Body of pancreas (tissue), 4 donors: ENCODE results near the gene ABI3BP. TPM values are rescaled to one million over a fixed set of nuclear protein-coding genes. Genes with fewer than 3 reads are reported as not detected.

Experiments
- ATAC-seq: fragments of 150-250 bp; one replicate; pipeline ENCODE4 v1.9.1; 2016
- DNase-seq, 4 donors: peaks; one replicate each; pipeline ENCODE4 v3.0.0-alpha.2; 2019
- H3K27ac ChIP-seq, 4 donors: fragments of 200-600 bp; sonication (generic); 1 replicate in 3 of 4; 2 replicates in 1 of 4; pipeline versions ENCODE4 v1.5.1 to v1.6.1; 2016 to 2019; ENCODE audit warnings: mild to moderate bottlenecking in 1 of 4, mixed read lengths in 1 of 4, moderate library complexity in 1 of 4
- H3K27me3 ChIP-seq, 2 donors: fragments of 200-600 bp; sonication (generic); one replicate each; pipeline ENCODE4 v1.6.0; 2016; ENCODE audit warnings: mild to moderate bottlenecking in 1 of 2
- H3K36me3 ChIP-seq, 2 donors: fragments of 200-600 bp; sonication (generic); replicated peaks in 1 of 2; 2 replicates each; pipeline ENCODE4 v1.5.1; 2016; ENCODE audit warnings: low read depth in 2 of 2; ENCODE audit not compliant: insufficient read depth in 1 of 2
- H3K4me1 ChIP-seq: fragments of 200-600 bp; sonication (generic); one replicate; pipeline ENCODE4 v1.6.0; 2016
- H3K4me3 ChIP-seq, 2 donors: fragments of 200-600 bp; sonication (generic); 1 replicate in 1 of 2; 2 replicates in 1 of 2; pipeline ENCODE4 v1.5.1; 2016 to 2019
- H3K9me3 ChIP-seq, 3 donors: fragments of 200-600 bp; sonication (generic); 1 replicate in 2 of 3; 2 replicates in 1 of 3; pipeline ENCODE4 v1.5.1; 2016
- POLR2A ChIP-seq, 3 donors: fragments of 450-650 bp; IDR thresholded peaks; one replicate each; pipeline ENCODE4 v1.6.1; 2016; ENCODE audit warnings: antibody characterized with exemption in 3 of 3, mild to moderate bottlenecking in 2 of 3
- WGBS, 2 donors: methylation state at CpG; one replicate each; pipeline ENCODE4 v1.1.5; 2017; 5-methylcytosine and 5-hydroxymethylcytosine counted together
- intact Hi-C: fragments of 100-400 bp; cut with DNase I; formaldehyde crosslinking; loops from one replicate; pipeline ENCODE4 v1.15.1; 2023
- total RNA-seq, 2 donors: library from RNA; depleted of rRNA; stranded (reverse); fragments of >200 nt; gene quantifications; one replicate each; pipeline ENCODE4 v1.1.0, GENCODE V29; 2016
- TF ChIP-seq, protein P1 (sequence below), 7 experiments: fragments of 450-650 bp in 4 of 7; fragments of 200-600 bp in 3 of 7; sonication (generic) in 3 of 7; IDR thresholded peaks; one replicate each; pipeline ENCODE4 v1.5.1; 2016 to 2019; ENCODE audit warnings: antibody characterized with exemption in 7 of 7

Gene ABI3BP
- total RNA-seq, 2 donors from 2014 or later: 9.3 to 19.8 TPM

DNA sequence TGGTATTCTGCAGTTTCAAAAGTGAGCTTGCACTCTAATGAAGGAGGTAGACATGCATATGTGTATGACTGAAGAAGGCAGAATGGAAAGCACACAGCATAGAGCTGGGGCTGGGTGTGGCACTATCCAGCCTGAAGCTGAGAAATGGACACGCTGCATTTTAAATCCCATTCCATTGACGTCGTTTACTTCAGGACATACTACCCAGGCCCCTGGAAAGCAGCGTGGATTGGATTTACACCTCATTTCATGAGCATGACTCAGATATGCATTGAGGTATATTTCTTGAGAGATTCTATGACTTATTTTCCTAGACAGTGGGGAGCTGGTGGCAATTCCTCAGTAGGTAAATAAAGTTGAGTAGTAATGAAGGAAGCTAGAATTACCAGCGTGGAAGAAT is 101.4 kb downstream of the ABI3BP start:
- Histone ChIP-seq H3K27ac (no peak overlapping the region), H3K9me3 (no peaks in the 10 kb centered on the region), H3K27me3 (no peaks in the 10 kb centered on the region), H3K4me1 (no peaks in the 10 kb centered on the region), H3K4me3 (no peak overlapping the region), H3K36me3 (no peaks in the 10 kb centered on the region)
- ATAC-seq (no peak), DNase-seq (no peak)
- TF ChIP-seq POLR2A (IDR thresholded peaks at IDR 0.05): no peak
- TF ChIP-seq, protein P1, sequence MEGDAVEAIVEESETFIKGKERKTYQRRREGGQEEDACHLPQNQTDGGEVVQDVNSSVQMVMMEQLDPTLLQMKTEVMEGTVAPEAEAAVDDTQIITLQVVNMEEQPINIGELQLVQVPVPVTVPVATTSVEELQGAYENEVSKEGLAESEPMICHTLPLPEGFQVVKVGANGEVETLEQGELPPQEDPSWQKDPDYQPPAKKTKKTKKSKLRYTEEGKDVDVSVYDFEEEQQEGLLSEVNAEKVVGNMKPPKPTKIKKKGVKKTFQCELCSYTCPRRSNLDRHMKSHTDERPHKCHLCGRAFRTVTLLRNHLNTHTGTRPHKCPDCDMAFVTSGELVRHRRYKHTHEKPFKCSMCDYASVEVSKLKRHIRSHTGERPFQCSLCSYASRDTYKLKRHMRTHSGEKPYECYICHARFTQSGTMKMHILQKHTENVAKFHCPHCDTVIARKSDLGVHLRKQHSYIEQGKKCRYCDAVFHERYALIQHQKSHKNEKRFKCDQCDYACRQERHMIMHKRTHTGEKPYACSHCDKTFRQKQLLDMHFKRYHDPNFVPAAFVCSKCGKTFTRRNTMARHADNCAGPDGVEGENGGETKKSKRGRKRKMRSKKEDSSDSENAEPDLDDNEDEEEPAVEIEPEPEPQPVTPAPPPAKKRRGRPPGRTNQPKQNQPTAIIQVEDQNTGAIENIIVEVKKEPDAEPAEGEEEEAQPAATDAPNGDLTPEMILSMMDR (IDR thresholded peaks at IDR 0.05): no peak
- intact Hi-C loops: no loop called here
- WGBS, 2 donors: 73 to 80% methylated on average over 5 of the region's 5 CpGs

DNA sequence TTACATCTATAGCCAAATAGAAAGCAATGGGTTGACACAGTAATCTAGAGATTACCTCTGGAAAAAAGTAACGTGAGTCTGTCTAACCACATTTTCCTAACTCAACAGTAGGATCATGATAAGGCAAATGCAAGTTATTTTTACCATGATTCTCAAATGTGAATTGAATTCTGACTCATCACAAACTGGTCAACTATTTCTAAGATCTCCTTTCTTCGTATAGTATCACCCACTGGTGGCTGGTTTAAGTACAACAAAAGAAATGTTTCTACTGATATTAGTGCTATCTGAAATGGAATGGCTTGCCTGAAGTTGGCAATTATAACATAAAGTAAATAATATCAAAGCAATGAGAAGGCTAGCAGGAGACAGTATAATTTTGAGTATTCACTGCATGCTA is 102.2 kb downstream of the ABI3BP start:
- 26% methylated on average over 2 of the region's 2 CpGs for WGBS, 2 donors
- no peak for TF ChIP-seq POLR2A (IDR thresholded peaks at IDR 0.05)
- TF ChIP-seq, protein P1 (IDR thresholded peaks at IDR 0.05): peak in 4 of 7 experiments; percentile 9 to 25 (median 24)
- intact Hi-C loops: no loop called here
- DNase-seq (no peak), ATAC-seq (no peak)
- Histone ChIP-seq H3K27ac (no peak overlapping the region), H3K9me3 (no peaks in the 10 kb centered on the region), H3K4me3 (no peak overlapping the region), H3K4me1 (no peaks in the 10 kb centered on the region), H3K36me3 (no peaks in the 10 kb centered on the region), H3K27me3 (no peaks in the 10 kb centered on the region)

DNA sequence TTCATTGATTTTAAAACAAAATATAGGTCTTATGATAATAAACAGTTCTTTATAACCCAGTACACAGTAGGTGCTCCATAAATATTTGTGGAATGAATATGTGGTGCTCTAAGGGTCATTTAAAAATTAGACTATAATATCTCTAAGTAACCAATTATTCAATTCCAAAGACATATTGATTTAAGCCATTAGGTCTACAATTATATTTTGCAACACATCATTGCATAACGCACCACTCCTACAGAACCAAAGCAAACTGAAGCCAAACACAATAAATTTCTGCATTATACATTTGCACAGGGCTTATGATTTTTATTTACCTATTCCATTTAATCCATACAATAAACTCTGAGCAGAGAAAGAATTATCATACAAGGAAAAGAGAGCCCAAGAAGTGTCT is 104.3 kb downstream of the ABI3BP start:
- no peaks in the 10 kb centered on the region for H3K9me3 ChIP-seq
- no peak overlapping the region for H3K27ac ChIP-seq
- no peak for DNase-seq
- no peak overlapping the region for H3K4me3 ChIP-seq
- no peaks in the 10 kb centered on the region for H3K36me3 ChIP-seq
- no peaks in the 10 kb centered on the region for H3K4me1 ChIP-seq
- H3K27me3 ChIP-seq: no peaks in the 10 kb centered on the region
- ATAC-seq: no peak
- 71 to 83% methylated on average over 1 of the region's 1 CpG for WGBS, 2 donors
- TF ChIP-seq, protein P1 (IDR thresholded peaks at IDR 0.05): no peak
- TF ChIP-seq POLR2A (IDR thresholded peaks at IDR 0.05): no peak
- intact Hi-C loops: no loop called here

DNA sequence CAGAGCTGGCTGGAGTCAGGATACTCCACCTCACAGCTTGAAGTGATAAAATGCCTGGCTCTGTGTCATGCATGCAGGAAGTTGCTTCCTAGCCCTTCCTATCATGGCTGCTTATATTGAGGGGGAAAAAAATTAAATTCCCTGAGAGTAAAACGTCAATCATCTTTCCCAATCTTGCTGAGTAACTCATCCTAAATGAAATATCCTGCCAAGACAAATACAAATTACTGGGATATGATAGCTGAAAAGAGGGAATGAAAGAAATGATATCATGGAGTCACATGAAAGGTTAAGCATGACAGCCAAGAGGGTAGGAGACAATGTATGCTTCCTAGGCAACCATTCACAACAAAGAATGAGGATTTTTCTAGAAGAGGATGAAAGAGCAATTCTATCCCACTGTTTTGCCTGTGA is 110.6 kb downstream of the ABI3BP start:
- Histone ChIP-seq H3K36me3 (no peaks in the 10 kb centered on the region), H3K4me1 (no peaks in the 10 kb centered on the region), H3K9me3 (no peaks in the 10 kb centered on the region), H3K27me3 (no peaks in the 10 kb centered on the region), H3K27ac (no peak overlapping the region), H3K4me3 (no peak overlapping the region)
- 50 to 65% methylated on average over 1 of the region's 1 CpG for WGBS, 2 donors
- intact Hi-C loops: no loop called here
- TF ChIP-seq POLR2A (IDR thresholded peaks at IDR 0.05): no peak
- TF ChIP-seq, protein P1 (IDR thresholded peaks at IDR 0.05): no peak
- ATAC-seq (no peak), DNase-seq (no peak)

DNA sequence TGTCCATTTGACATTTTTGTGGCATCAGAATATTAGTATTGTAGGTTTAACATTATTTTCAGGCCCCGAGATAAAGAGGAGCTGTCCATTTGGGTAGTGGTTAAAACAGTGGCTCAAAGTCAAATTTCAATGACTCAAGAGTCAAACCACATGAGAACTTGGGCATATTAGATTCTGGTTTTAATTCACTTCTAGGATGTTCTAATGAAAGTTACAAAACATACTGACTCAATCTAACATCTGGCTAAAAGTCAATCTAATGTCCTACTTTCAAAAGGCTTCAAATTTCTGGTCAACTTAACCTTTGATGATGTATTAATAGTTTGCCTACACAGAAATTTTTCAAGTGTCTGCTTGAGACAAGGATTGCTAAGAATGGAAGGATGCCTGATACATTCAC is 112.4 kb downstream of the ABI3BP start:
- H3K36me3 ChIP-seq: no peaks in the 10 kb centered on the region
- H3K27me3 ChIP-seq: no peaks in the 10 kb centered on the region
- no peak overlapping the region for H3K4me3 ChIP-seq
- TF ChIP-seq, protein P1 (IDR thresholded peaks at IDR 0.05): no peak
- TF ChIP-seq POLR2A (IDR thresholded peaks at IDR 0.05): no peak
- intact Hi-C loops: no loop called here
- no peak overlapping the region for H3K27ac ChIP-seq
- WGBS, 2 donors: 81 to 91% methylated on average over 1 of the region's 1 CpG
- no peaks in the 10 kb centered on the region for H3K9me3 ChIP-seq
- no peak for DNase-seq
- ATAC-seq: no peak
- no peaks in the 10 kb centered on the region for H3K4me1 ChIP-seq
